Fibroblast of mammary gland (primary cell): ENCODE data around the gene PEAR1.

Source experiments
- DNase-seq: peaks from one replicate; pipeline ENCODE4 v3.0.0-alpha.2; 2010; ENCODE audit warnings: low read depth
- H3K4me3 ChIP-seq: 2 replicates; pipeline ENCODE4 v1.5.1; 2011; ENCODE audit warnings: low read depth, mild to moderate bottlenecking, low read length, moderate library complexity; ENCODE audit not compliant: control insufficient read depth
- CTCF ChIP-seq: conservative IDR thresholded peaks from 2 replicates; pipeline ENCODE4 v1.5.1; 2011; ENCODE audit warnings: low read depth, low read length, inconsistent platforms; ENCODE audit not compliant: control insufficient read depth, insufficient read depth

The PEAR1 gene

GRCh38 chr1:156854634-156855033 lies 38.9 kb upstream of the PEAR1 start:
- TF ChIP-seq CTCF = no peak
- DNase-seq = no peak
- no peak overlapping the region for H3K4me3 ChIP-seq

GRCh38 chr1:156856282-156856785 lies 37.2 kb upstream of the PEAR1 start:
- H3K4me3 ChIP-seq = no peak overlapping the region
- DNase-seq = no peak
- TF ChIP-seq CTCF = no peak

- no peak overlapping the region for H3K4me3 ChIP-seq
- no peak for DNase-seq
- TF ChIP-seq CTCF = no peak
Measured at GRCh38 chr1:156857532-156857931, 36.0 kb upstream of the PEAR1 start.

GRCh38 chr1:156858555-156858956 lies 35.0 kb upstream of the PEAR1 start:
- TF ChIP-seq CTCF = no peak
- DNase-seq = no peak
- H3K4me3 ChIP-seq = no peak overlapping the region

- H3K4me3 ChIP-seq = peak within 1 kb of the TSS; percentile 0
- DNase-seq = no peak
- TF ChIP-seq CTCF = no peak
Measured at GRCh38 chr1:156858959-156859522, 34.5 kb upstream of the PEAR1 start, which contains the start of gene INSRR. INSRR (minus strand) TSS chr1:156859117; CDS start chr1:156858621, 496 bp downstream.

- DNase-seq = no peak
- peak overlapping the region; percentile 0 for H3K4me3 ChIP-seq
- TF ChIP-seq CTCF = no peak
Measured at GRCh38 chr1:156859523-156860112, 33.9 kb upstream of the PEAR1 start.
